ENCODE results near the gene NCOA7.

- no peak for TF ChIP-seq CTCF (IDR thresholded peaks at IDR 0.05; ENCODE audit: low read depth, low read length)
- TF ChIP-seq EZH2phosphoT487 (IDR thresholded peaks at IDR 0.05; ENCODE audit: low read depth), result no peak
These were observed 11.6 kb downstream of the NCOA7 start for GRCh38 chr6:125802383-125802782.

Measured in OCI-LY3 (cell line).